Esophagus (tissue), 2 donors: ENCODE data around the gene PRKCD. TPM values are rescaled to one million over a fixed set of nuclear protein-coding genes. Genes with fewer than 3 reads are reported as not detected.

Experiments used
- H3K27ac ChIP-seq, 2 donors: one replicate each; pipeline ENCODE4 v1.5.1; 2013; ENCODE audit warnings: low read depth in 2 of 2, mild to moderate bottlenecking in 2 of 2, inconsistent platforms in 1 of 2, low read length in 1 of 2, moderate library complexity in 1 of 2
- H3K27me3 ChIP-seq, 2 donors: one replicate each; pipeline ENCODE4 v1.6.1; 2013; ENCODE audit warnings: low read length in 2 of 2, control low read depth in 1 of 2, mild to moderate bottlenecking in 1 of 2; ENCODE audit not compliant: insufficient read depth in 2 of 2, control insufficient read depth in 1 of 2
- H3K36me3 ChIP-seq, 2 donors: one replicate each; pipeline ENCODE4 v1.6.1; 2013; ENCODE audit warnings: low read length in 1 of 2; ENCODE audit not compliant: control insufficient read depth in 2 of 2, insufficient read depth in 2 of 2
- H3K4me1 ChIP-seq, 2 donors: one replicate each; pipeline ENCODE4 v1.6.1; 2013; ENCODE audit warnings: low read length in 1 of 2; ENCODE audit not compliant: control insufficient read depth in 2 of 2, insufficient read depth in 2 of 2
- H3K4me3 ChIP-seq, 2 donors: one replicate each; pipeline ENCODE4 v1.5.1; 2013; ENCODE audit warnings: low read length in 2 of 2, mild to moderate bottlenecking in 2 of 2, low read depth in 1 of 2, moderate library complexity in 1 of 2
- H3K9me3 ChIP-seq, 2 donors: one replicate each; pipeline ENCODE4 v1.6.1; 2013; ENCODE audit warnings: mild to moderate bottlenecking in 2 of 2, low read depth in 1 of 2, low read length in 1 of 2, moderate library complexity in 1 of 2; ENCODE audit not compliant: control insufficient read depth in 2 of 2, insufficient read depth in 1 of 2
- WGBS, 2 donors: extraction: QIAGEN DNeasy Blood & Tissue Kit; methylation state at CpG; one replicate each; pipeline ENCODE4 v1.1.7; 2013; 5-methylcytosine and 5-hydroxymethylcytosine counted together
- polyA plus RNA-seq, 2 donors: library from polyadenylated mRNA; stranded (reverse); fragments of 200-250 nt; gene quantifications; one replicate each; pipeline ENCODE4 v1.2.3, GENCODE V29; 2013
- donor health status: healthy with polysubstance abuse.
- donor health status: Bipolar disorder and iron deficiency.

The PRKCD gene
- polyA plus RNA-seq, 2 donors = 19.8 to 22.2 TPM

DNA sequence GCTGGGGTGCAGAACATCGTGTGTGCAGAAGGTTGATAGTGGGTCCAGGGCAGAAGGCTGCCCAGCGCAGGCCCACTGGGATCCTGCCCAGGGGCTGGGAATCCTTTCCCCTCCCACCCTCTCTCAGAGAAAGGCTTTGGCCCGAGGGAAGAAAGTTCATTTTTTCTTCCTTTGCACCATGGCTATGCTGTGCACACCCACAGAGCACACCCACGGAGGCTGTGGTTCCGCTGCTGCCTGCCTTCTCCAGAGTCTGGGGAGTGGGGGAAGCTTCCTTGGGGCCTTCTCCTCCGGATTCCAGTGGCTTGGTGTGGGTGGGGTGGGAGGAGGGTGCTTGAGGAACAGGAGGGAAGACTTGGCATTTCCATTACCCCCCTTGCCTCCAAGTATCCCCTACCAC lies 7.0 kb upstream of the PRKCD start:
- H3K27me3 ChIP-seq = no peaks in the 10 kb centered on the region
- H3K4me1 ChIP-seq = peaks cover 10 to 39% of the 10 kb centered on the region in 2 donors
- no peak overlapping the region for H3K4me3 ChIP-seq
- H3K27ac ChIP-seq = no peak overlapping the region
- 52 to 54% methylated on average over 6 of the region's 6 CpGs for WGBS, 2 donors
- no peaks in the 10 kb centered on the region for H3K9me3 ChIP-seq
- no peaks in the 10 kb centered on the region for H3K36me3 ChIP-seq

DNA sequence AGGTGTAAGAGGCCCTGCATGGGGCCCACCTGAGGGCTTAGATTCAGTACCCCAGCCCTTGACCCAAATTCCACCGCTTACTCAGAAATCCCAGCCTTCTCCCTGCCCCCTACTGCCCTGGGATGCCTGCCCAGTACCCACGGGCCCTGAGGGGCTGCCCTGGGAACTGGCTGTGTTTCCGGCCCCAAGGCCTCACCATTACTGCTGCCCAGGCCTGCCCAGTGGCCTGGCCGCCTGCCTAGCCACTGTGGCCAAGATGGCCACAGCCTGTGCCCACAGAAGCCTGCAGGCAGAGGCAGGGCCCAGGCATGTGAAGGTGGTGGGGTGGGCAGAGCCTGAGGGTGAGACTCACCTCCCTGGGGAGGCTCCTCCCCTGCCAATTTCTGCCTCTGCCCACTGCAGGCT lies 6.1 kb upstream of the PRKCD start:
- Histone ChIP-seq H3K27ac (no peak overlapping the region), H3K36me3 (no peaks in the 10 kb centered on the region), H3K27me3 (no peaks in the 10 kb centered on the region), H3K4me3 (no peak overlapping the region), H3K4me1 (peaks cover 8 to 43% of the 10 kb centered on the region in 2 donors), H3K9me3 (no peaks in the 10 kb centered on the region)
- WGBS, 2 donors = 53 to 55% methylated on average over 4 of the region's 4 CpGs

DNA sequence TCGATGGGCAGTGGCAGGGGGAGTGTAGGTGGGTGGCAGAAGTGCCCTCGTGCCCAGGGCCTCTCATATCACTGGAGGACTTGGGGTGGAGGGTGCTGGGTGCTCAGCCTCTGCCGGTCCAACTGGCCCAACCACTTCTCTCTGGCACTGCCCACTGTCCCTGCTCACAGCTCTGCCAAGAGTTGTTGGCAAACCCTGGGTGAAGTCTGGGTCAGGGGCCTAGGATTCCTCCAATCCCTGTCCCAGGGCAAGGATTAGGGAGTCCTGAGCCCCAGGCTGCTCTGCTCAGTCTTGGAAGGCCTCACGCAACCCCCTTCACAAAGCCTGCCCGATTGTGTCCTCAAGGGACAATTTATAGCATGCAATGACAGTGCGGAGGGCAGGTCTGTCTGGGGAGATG lies 5.2 kb upstream of the PRKCD start:
- Histone ChIP-seq H3K4me1 (peaks cover 7 to 37% of the 10 kb centered on the region in 2 donors), H3K4me3 (no peak overlapping the region), H3K9me3 (no peaks in the 10 kb centered on the region), H3K27me3 (no peaks in the 10 kb centered on the region), H3K36me3 (no peaks in the 10 kb centered on the region), H3K27ac (peak overlapping the region in 1 of 2 donors; percentile 54)
- 46 to 50% methylated on average over 6 of the region's 6 CpGs for WGBS, 2 donors

DNA sequence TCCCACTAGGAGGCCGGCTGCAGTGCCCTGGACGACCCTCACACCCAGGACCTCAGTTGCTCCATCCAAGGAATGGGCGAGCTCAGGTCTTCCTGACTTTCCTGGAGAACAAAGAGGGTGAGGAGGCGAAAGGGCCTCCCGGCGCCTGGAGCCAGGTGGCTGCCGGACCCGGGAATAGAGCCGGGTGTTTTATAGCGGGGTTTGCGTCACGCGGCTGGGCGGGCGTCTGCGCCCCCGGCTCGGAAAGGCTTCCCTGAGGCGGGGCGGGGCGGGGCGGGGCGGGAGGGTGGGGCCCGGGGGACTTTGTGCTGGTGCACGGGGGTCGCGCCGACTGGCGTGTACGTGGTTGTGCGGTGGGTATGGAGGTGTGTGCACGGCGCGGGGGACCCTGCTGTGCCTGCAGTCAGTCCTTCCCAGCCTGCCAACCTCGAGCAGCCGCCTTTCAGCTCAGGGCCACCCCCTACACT lies 4.6 kb upstream of the PRKCD start:
- Histone ChIP-seq H3K9me3 (no peaks in the 10 kb centered on the region), H3K27me3 (no peaks in the 10 kb centered on the region), H3K27ac (no peak overlapping the region), H3K4me3 (no peak overlapping the region), H3K36me3 (no peaks in the 10 kb centered on the region), H3K4me1 (peaks cover 7 to 37% of the 10 kb centered on the region in 2 donors)
- 7 to 15% methylated on average over 21 to 36 of the region's 36 CpGs for WGBS, 2 donors

DNA sequence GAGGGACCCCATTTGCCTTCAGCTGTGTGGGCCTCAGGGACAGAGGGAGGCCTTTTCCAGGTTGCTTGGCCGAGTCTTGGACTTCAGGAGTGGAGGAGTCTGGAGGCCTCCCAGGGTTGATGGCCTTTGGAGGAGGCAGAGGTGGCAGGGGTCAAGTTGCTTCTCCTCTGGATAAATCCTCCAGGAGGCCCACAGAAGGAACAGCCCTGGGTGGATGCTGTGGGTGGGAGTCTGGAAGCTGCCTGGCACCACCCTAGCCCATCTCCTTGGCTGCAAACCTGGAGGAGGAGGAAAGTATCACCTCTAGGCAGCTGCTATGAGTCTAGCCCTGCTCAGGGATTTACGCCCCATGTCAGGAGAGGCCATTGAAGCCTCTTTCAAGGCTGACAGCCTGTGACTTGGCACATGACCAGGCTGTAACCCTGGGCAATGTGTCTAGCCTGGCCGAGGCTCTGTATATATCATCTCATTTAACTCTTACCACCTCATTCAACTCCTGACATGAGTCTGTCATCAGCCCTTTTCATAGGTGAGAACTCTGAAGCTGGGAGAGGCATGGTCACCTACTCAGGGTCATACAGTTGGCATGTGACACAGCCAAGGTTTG lies 2.9 kb upstream of the PRKCD start:
- H3K27me3 ChIP-seq = no peaks in the 10 kb centered on the region
- 56 to 65% methylated on average over 3 of the region's 3 CpGs for WGBS, 2 donors
- no peaks in the 10 kb centered on the region for H3K9me3 ChIP-seq
- no peak overlapping the region for H3K27ac ChIP-seq
- peaks cover 7 to 46% of the 10 kb centered on the region in 2 donors for H3K4me1 ChIP-seq
- no peaks in the 10 kb centered on the region for H3K36me3 ChIP-seq
- H3K4me3 ChIP-seq = no peak overlapping the region

DNA sequence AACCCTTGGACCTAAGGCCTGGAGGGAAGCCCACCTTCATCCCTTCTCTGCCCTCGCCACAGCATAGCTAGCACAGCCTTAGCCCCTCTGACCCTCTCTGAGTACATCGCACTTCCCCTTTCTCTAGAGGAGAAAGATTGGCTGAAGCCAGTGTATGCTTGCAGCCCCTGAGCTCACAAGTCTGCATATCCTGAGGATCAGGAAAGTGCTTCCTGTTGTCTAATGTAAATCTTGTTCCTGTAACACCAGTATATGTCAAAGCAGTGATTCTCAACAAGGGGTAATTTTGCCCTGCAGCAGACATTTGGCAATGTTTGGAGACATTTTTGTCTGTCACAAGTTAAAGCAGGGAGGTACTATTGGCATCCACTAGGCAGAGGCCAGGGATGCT lies 2.2 kb upstream of the PRKCD start:
- H3K9me3 ChIP-seq = no peaks in the 10 kb centered on the region
- 85 to 92% methylated on average over 2 of the region's 2 CpGs for WGBS, 2 donors
- H3K4me3 ChIP-seq = no peak overlapping the region
- H3K4me1 ChIP-seq = peaks cover 7 to 48% of the 10 kb centered on the region in 2 donors
- no peak overlapping the region for H3K27ac ChIP-seq
- H3K27me3 ChIP-seq = no peaks in the 10 kb centered on the region
- no peaks in the 10 kb centered on the region for H3K36me3 ChIP-seq

DNA sequence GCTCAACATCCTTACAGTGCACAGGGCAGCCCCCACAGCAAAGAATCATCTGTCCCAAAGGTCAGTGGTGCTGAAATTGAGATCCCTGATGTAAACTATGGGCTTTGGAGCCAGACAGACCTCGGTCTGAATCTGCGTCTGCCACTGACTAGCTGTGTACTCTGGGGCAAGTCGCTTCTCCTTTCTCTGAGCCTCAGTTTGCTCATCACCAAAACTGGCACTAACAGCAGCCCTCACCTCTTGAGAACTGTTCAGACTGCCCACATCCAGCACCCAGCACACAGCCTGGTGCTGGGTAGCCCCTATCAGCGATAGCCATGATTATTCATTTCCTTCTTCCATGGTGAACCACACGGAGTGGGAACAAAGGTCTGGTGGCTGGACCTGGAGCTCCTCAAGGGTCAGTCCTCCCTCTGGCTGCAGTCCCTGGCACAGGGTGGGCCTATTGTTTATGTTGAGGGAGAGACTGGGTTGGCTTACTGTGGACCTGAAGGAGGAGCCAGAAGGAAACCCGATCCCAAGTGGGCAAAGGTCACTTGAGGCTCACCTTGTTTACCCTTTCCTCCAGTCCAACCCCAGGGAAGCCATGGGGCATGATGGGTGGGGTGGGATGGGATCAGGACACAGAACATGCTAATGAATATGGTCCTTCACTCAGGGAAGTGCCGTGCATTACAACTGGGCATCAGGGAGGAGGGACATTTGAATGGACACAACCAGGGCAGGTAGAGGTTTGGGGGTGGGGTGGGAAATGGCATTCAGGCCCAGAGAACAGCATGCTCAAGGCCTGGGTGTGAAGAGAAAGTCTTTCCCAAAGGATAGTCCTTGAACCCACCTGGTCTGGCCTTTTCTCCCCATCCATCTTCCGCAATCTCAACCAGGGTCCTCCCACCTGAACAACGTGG lies 1.6 kb upstream of the PRKCD start:
- H3K36me3 ChIP-seq = no peaks in the 10 kb centered on the region
- H3K9me3 ChIP-seq = no peaks in the 10 kb centered on the region
- H3K27ac ChIP-seq = peak overlapping the region in 1 of 2 donors; percentile 15
- H3K4me1 ChIP-seq = peaks cover 7 to 44% of the 10 kb centered on the region in 2 donors
- no peaks in the 10 kb centered on the region for H3K27me3 ChIP-seq
- no peak overlapping the region for H3K4me3 ChIP-seq
- WGBS, 2 donors = 55 to 67% methylated on average over 9 of the region's 9 CpGs

DNA sequence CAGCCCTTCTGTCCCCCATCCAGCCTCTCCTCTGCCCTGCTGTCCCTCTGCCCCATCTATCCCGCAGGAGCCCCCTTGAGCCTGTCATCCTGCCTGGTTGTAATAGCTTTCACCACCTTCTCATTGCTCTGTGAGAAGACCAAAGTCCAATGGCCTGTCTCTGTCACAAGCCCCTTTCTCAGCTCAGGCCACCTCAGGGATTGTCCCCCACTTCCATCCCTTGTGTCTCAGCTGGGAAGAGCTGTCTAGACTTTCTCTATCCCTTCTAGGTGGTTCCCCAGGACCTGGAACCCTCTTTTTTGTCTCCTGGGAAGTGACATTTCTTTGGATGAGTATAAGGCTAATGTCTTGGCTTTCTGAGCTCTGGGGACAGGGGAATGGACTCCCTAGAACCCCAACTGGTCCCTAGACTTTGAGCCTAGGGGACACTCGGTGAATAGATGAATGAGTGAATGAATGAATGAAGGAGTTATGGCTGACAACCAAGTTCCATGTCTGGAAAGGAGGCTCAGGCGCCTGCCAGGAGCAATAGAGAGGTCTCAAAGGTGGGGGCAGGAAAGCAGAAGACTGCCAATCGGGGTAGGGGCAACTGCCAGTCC lies 849 bp upstream of the PRKCD start:
- Histone ChIP-seq H3K27me3 (no peaks in the 10 kb centered on the region), H3K27ac (peak overlapping the region; percentile 91 to 93), H3K4me3 (peak overlapping the region; percentile 92 to 96), H3K36me3 (no peaks in the 10 kb centered on the region), H3K4me1 (peaks cover 5 to 41% of the 10 kb centered on the region in 2 donors), H3K9me3 (no peaks in the 10 kb centered on the region)
- WGBS, 2 donors = 26 to 30% methylated on average over 4 of the region's 4 CpGs

DNA sequence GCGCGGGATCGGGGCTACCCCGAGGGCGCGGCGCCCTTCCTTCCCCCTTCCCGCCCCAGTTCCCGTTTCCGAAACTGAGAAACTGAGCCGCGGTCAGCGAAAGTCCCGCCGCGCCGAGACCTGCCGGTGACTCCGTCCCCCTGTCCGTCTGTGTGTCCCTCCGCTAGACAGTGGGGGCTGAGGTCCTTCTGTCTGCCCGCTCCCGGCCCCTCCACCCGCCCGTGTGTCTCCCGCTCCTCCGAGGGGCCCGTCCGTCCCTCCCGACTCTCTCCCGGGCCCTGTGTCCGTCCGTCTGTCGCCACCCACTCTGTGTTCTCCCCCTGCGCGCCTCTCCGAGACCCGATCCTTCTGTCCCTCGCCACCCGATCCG lies 426 bp downstream of the PRKCD start:
- no peaks in the 10 kb centered on the region for H3K27me3 ChIP-seq
- H3K4me1 ChIP-seq = peaks cover 3 to 35% of the 10 kb centered on the region in 2 donors
- WGBS, 2 donors = 1 to 2% methylated on average over 39 to 41 of the region's 41 CpGs
- H3K4me3 ChIP-seq = peak overlapping the region; percentile 92 to 96
- peak overlapping the region; percentile 91 to 93 for H3K27ac ChIP-seq
- no peaks in the 10 kb centered on the region for H3K9me3 ChIP-seq
- peaks cover 0 to 5% of the 10 kb centered on the region in 2 donors for H3K36me3 ChIP-seq
